ENCODE results near the gene SNAI1.
"Not testable (repeated sequence)": the region's sequence is repeated elsewhere in the genome, so short reads cannot be mapped to it uniquely, and the experiment has no call there.

SNAI1 gene

DNA sequence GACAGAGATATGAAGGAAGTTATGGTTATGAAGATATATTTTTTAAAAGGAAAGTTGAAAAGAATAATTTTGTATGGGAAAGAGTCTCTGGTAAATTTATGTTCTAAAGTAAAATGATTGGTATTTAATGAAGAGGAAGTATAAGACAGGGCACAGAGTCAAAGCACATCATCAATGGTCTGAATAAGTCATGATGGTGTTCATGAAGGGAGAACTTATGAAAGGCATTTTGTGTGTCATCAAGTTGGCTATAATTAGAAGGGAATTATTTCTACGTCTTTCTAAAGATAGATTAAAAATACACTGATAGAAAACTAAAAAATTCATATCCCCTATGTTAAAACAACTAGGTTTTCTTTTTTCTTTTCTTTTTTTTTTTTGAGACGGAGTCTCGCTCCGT, 21.4 kb upstream of the SNAI1 start:
- in situ Hi-C loops (cut with MboI; ENCODE audit: low sequenced_read_pairs): no loop called here

DNA sequence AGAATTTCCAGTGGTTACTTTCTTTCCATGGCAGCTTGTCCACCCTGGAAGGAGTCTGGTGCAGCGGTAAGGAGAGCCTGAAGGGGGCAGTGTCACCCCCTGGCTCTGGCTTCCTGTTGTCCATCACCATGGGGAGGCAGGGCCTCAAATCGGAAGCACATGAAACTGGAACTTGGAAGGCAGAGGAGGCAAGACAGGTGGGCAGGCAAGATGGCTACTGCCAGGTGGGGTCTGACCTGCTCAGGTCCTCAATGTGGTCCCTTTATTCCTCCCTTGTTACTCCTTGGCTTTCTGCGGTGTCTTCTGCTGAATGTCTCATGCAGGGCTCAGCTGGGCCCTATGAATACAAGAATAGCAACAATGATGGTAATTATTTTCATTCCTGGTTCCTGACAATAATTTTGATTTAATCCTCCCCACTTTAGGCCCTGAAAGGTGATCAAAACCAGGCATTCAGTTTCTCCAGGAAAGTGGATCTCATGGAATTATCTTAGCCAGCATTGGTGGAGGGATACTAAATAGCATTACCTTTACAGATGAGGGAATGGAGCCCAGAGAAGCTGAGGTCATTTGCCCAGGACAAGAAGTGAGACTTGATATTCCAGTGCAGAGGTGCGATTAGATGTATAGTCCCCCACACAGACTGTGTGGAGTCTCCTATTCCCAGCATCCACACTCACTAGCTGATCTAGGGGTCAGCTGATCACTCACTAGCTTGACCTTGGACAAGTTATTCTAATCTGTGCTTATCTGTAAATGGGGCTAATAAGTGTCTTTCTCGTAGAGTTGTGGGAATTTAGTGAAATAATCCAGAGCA, 17.6 kb upstream of the SNAI1 start:
- in situ Hi-C loops (cut with MboI; ENCODE audit: low sequenced_read_pairs): no loop called here

DNA sequence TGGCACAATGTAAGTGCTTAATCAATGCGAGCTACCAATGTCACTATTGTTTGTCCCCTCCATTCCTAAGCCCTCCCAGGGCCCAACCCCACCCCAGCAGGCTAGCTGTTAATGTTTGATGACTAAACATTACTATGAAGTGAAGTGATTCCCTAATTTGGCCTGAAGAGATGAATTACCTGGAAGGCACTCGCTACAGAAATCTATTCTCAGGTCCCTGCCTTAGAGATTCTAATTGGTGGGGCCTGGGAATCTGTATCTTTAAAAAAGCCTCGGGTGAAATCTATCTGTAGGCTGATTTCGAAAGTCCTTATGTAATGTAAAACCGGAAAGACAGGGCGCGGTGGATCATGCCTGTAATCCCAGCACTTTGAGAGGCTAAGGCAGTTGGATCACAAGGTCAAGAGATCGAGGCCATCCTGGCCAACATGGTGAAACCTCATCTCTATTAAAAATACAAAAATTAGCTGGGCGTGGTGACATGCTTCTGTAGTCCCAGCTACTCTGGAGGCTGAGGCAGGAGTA, 16.9 kb upstream of the SNAI1 start:
- in situ Hi-C loops (cut with MboI; ENCODE audit: low sequenced_read_pairs): no loop called here

DNA sequence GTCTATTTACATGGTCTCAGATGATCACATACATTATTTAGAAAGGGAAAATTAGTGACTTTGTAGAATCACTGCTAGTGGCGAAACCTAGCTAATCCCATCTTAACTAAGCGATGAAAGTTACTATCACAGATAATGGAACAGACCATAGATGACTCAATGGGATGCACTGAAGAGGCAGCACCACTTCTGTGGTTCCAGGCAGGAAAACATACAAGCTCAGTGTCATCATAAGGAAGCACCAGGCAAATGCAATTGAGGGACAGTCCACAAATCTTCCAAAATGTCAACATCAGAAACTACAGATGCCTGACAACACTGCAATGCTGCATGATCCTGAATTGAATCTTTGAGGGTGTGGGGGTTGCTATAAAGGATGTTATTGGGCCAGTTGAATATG, 15.9 kb upstream of the SNAI1 start:
- in situ Hi-C loops (cut with MboI; ENCODE audit: low sequenced_read_pairs): no loop called here

DNA sequence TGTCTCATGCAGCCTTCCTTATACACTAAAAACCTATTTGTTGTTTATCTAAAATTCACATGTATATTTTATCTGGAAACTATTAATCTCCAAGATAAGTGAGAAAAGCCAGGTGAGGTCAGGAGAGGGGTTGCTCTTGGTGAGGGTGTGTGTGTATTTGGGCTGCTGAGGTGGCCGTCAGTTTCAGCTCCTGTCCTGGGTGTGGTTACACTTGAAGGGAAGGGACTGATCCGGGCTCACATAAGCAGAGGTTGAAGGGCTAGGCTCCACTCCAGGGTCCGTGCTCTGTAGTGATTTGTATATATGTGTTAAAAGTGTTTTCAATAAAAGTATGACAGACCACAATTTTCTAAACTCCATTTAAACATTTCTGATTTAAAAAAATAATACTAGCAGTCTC, 13.5 kb upstream of the SNAI1 start:
- in situ Hi-C loops (cut with MboI; ENCODE audit: low sequenced_read_pairs): no loop called here

DNA sequence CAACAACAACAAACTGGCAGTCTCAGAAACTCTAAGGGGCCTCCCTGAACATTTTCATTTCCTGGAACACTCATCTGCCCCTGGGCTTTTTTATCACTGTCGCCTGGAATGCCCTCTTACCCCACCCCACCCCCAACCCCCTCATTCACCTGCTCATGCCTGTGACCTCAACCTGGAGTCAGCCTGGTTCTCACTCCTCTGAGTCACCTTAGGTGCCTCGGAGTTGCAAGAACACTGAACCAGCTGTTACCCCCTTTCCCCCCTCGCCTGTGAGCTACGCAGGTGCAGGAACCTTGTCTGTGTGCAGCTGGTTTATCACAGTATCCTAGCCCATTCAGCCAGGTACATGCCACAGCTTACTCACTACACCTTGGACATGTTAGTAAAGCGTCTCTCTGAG, 12.8 kb upstream of the SNAI1 start:
- in situ Hi-C loops (cut with MboI; ENCODE audit: low sequenced_read_pairs): no loop called here

DNA sequence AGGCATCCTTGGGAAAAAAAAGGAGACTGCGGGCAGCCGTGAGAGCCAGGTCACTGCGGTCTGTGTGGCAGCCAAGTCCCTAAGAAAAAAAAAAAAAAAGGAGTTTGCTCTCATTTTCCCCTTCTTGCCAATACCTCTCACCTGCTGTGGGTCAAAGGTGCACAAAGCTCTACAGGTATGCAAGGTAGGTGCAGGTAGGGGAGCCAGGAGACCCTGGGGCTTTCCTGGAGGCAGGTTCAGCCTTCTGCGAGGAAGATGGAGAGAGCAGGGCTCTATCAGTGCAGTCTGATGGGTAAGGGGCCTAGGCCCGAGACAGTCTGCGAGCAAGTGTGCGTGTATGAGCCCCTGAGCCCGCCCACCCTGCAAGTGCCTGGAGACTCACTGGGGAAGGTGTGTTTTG, 12.3 kb upstream of the SNAI1 start:
- in situ Hi-C loops (cut with MboI; ENCODE audit: low sequenced_read_pairs): no loop called here

DNA sequence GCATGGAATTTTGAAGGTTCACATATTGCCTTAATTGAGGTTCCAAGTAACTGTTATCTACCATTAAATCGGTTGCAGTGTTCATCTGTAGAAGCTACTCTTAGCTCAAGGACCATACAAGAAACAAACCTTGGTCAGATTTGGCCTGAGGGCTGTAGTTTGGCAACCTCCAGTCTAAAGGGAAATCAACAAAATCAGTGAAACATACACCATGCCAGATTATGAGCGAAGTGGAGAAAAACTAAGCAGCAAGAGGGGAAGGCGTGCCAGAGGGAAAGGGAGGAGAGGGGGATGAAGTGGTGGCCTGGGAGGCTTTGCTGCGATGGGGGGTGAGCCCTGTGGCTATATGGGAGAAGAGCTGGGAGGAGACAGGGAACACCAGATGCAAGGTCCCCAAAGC, 8.8 kb upstream of the SNAI1 start:
- in situ Hi-C loops (cut with MboI; ENCODE audit: low sequenced_read_pairs): no loop called here

DNA sequence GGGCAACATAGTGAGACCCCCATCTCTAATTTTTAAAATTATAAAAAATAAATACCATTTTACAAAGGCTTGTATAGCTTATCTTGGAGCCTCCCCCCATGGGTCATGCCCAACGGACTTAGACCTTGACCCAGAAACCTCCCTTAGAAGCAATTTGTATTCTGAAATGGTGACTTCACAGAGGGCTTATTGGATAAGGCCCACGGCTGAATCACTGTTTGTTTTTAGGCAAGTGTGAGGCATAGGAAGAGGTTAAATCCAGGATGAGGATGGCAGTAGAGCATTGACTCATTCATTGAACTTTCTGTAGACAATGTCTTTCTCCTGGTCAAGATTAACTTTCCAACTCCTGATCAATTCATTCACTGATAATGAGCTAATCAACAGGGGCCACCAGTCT, 6.2 kb upstream of the SNAI1 start:
- in situ Hi-C loops (cut with MboI; ENCODE audit: low sequenced_read_pairs): no loop called here

DNA sequence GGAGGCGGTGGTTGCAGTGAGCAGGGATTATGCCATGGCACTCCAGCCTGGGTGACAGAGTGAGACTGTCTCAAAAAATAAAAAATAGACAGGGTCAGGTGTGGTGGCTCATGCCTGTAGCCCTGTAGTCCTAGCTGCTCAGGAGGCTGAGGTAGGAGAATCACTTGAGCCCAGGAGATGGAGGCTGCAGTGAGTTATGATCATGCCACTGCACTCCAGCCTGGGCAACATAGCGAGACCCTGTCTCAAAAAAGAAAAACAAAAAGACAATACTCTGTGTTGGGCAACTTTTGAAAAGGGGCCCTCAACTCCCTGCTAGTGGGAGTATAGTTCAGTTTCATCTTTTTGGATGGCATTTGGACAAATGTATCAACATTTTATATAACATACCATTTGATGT, 5.0 kb upstream of the SNAI1 start:
- in situ Hi-C loops (cut with MboI; ENCODE audit: low sequenced_read_pairs): not testable (repeated sequence)

DNA sequence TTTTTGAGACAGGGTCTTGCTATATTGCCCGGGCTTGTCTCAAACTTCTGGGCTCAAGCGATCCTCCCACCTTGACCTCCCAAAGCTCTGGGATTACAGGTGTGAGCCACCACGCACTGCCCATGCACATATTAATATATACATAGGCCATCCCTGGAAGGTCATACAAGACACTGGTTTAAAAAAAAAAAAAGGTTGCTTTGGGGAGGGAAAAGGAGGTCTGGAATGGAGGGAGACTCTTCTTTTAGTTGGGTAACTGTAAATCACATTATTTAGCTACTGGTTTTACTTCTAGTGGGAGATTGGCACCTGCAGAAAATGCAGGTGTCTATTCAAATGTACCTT, 4.1 kb upstream of the SNAI1 start:
- in situ Hi-C loops (cut with MboI; ENCODE audit: low sequenced_read_pairs): no loop called here

DNA sequence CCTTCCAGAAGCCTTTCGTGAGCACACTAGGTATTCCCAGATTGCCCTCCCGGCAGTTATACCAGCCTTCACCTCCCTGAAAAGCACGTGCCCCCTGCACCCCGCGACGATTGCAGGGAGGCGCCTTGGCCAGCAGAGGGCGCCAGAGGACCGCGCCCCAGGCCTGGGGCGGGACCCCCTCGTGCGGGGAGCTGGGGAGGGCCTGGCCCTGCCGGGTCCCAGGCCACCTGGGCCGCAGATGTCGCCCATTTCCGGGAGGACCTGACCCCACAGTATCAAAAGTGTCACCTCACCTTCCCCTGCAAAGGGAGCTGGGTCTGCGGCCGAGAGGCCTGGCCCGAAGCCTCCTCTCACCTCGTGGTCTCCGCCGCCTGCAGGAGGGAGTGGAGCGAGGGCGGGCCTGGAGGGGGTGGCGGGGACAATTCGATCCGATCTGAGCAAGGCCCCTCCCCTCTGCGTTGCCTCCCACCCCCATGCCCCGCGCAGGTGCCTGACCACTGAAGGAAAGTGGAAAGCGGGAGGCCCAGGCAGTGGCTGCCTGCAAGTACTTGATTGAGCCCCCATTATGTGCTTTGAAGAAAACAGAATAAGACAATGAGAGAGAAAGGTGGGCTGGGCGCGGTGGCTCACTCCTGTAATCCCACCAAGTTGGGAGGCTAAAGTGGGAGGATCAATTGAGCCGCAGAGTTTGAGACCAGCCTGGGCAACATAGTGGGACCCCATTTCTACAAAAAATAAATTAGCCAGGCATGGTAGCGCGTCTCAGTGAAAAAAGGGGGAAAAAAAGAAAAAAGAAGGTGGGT, 3.5 kb upstream of the SNAI1 start:
- in situ Hi-C loops (cut with MboI; ENCODE audit: low sequenced_read_pairs): no loop called here

DNA sequence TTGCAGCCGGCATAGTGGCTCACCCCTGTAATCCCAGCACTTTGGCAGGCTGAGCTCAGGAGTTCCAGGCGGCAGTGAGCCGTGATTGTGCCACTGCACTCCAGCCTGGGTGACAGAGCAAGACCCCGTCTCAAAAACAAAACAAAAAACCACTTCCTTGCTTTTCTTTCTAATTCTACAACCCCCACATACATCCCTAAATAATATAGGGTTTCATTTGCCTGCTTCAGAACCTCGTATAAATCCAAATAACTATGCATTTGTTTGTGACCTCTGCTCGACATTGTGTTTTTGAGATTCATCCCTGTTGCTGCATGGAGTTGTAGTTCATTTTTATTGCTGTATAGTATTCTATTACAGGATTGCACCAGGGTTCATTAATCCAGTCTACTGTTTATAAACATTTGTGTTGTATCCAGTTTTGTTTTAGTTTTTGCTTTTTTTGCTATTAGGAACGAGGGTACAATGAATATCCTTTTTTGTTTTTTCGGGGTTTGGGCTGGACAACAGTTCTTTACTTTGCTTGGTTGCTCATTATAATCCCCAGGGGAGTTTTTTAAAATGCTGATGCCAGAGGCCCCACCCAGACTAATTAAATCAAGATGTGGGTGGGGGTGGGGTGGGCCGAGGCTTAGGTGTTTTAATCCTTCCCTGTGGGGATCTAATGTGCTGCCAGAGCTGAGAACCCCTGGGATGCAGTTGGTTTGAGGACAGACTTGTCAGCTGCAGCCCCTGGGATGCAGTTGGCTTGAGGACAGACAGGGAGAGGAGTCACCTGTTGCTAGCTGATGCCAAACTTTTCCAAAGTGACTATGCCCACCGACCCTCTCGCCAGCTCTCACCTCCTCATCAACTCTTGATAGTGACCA, 2.4 kb upstream of the SNAI1 start:
- in situ Hi-C loops (cut with MboI; ENCODE audit: low sequenced_read_pairs): loop anchor here (5.0 kb wide), 1 partner anchor 87 kb away; no protein-coding TSS in a partner anchor

DNA sequence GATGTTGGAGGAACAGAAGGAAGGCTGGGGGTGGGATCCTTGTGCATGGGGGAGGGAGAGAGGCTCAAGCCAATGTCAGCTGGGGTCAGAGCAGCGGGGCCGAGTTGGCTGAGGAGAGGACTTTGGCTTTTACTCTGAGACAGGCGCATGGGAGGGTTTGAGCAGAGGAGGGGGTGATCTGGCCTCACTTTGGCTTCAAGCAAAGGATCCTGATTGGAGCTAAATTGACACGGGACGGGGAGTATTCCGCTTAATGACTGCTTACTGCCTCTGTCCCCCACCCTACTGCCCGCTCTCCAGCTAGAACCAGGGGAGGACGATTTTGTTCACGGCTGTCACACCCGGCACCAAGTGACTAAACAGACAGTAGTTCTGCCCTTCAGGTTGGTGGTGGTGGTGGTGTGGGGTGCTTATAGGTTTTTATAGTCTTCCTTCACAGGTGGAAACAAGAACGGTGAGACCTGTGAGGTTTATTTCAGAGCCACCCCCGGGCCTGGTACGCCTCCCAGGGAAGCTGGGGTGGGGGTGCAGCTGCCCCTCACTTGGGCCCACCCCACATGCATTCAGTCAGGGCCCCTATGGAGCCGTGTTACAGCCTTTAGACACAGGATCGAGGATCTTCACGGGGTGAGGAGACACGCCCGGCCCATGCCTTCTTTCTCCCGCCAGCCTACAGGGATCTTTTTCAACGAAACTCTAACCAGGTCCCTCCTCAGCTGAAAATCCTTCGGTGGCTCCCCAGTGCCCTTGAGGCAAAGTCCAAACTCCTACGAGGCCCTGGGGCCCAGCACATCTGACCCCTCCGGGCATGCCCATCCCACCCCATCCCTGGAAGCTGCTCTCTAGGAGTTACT, 1.3 kb upstream of the SNAI1 start:
- in situ Hi-C loops (cut with MboI; ENCODE audit: low sequenced_read_pairs): loop anchor here (5.0 kb wide), 1 partner anchor 86 kb away; no protein-coding TSS in a partner anchor

DNA sequence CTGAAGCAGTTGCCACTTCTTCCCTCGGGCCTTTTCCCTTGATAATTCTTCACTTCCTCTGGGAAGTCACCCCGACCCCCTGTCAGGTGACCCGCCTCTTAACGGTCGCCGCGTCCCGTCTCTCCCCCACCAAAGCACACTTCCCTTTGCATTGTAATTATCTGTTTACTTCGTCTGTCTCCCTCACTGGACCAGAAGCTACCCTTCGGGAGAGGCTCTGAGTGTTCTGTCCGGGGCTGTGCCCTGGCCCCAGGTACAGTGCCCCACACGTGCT, 771 bp upstream of the SNAI1 start:
- in situ Hi-C loops (cut with MboI; ENCODE audit: low sequenced_read_pairs): loop anchor here (5.0 kb wide), 1 partner anchor 85 kb away; no protein-coding TSS in a partner anchor

DNA sequence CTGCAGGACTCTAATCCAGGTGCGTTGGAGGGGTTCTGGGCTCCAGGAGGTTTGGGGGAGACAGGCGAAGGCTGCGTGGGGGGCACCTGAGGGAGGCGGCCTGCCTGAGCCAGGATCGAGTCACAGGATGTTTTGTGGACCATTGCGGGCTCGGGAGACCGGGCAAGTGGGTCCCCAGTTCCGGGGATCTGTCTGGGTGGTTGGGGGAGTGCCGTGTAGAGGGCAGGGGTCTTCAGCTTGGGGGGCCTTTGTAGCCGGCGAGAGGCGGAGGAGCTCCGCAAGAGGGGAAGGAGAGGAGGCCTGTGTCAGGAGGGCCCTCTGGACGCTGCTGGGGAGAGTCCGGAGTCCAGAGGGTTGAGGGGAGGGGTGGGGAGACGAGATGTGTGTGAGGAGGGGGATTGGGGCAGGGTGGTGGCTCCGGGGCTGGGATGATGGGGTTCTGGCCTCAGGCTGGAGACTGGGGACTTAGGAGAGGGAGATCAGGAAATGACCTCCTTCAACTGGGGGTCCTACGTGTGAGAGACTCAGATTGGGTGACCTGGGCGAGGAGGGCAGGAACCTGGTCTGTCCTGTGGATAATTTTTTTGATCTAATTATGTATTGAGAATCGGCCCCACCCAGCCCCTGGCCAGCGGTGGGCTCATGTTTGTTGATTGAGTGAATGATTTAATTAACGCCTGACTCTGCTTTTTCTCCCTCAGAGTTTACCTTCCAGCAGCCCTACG, 505 bp downstream of the SNAI1 start:
- in situ Hi-C loops (cut with MboI; ENCODE audit: low sequenced_read_pairs): loop anchor here (5.0 kb wide), 1 partner anchor 84 kb away; no protein-coding TSS in a partner anchor

DNA sequence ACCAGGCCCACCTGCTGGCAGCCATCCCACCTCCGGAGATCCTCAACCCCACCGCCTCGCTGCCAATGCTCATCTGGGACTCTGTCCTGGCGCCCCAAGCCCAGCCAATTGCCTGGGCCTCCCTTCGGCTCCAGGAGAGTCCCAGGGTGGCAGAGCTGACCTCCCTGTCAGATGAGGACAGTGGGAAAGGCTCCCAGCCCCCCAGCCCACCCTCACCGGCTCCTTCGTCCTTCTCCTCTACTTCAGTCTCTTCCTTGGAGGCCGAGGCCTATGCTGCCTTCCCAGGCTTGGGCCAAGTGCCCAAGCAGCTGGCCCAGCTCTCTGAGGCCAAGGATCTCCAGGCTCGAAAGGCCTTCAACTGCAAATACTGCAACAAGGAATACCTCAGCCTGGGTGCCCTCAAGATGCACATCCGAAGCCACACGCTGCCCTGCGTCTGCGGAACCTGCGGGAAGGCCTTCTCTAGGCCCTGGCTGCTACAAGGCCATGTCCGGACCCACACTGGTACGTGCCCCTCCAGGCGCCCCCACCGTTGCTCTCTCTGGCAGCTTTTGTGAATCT, 1.1 kb downstream of the SNAI1 start:
- in situ Hi-C loops (cut with MboI; ENCODE audit: low sequenced_read_pairs): loop anchor here (5.0 kb wide), 1 partner anchor 83 kb away; no protein-coding TSS in a partner anchor

DNA sequence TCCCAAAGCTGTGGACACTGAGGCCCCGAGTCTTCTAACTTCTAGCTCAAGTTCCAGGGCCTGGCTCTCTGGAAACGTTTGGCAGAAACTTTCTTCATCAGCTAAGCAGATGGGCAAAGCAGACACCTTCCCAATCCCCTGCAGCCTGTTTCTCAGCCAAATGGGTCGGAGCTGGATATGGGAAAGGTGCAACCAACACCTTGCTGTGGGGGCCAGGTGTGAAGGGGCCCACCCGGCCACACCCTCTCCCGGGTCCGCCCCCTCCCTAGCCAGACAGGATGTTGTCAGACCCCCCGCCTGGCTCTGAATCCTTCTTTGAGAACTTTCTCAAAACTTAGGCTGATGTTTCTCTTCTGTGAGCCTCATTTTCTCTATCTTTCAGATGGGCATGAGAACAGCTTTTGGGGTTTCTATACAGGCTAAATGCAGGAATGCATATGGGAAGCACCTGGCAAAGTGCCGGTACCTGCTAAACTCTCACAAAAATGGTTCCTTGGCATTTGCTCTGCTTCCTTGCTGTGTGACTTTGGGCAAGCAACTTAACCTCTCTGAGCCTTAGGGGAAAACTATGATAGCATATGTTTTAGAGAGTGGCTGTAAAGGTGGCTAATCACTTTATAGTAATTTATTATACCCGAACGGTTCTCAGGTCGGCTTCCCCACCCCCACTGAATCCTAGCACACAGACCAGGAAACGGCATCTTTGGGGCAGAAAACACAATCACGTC, 1.8 kb downstream of the SNAI1 start:
- in situ Hi-C loops (cut with MboI; ENCODE audit: low sequenced_read_pairs): loop anchor here (5.0 kb wide), 1 partner anchor 83 kb away; no protein-coding TSS in a partner anchor

DNA sequence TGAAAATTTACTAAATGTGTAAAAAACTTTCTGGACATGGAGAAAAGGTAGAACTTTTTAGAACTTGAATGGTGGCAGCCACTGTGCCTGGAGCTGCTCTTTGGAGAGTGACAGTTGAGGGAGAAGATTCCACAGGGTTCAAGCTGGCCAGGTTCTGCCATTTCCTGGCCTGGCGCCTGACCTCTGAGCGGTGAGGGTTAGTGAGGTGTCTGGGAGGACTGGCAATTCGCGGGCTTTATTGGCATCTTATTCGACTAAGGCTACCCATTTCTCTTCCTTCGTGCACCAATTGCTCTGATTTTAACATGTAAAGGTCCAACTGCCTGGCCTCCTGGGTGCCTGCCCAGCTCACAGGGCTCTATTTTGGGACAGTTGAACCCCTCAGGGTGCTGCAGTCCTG, 2.4 kb downstream of the SNAI1 start:
- in situ Hi-C loops (cut with MboI; ENCODE audit: low sequenced_read_pairs): no loop called here
